ENCODE data around the gene CTNNA2. TPM values are rescaled to one million over a fixed set of nuclear protein-coding genes. Genes with fewer than 3 reads are reported as not detected.

The CTNNA2 gene
- total RNA-seq, 1 experiment from 2014 or later, result 5.5 TPM

GRCh38 chr2:79564065-79564464, 51.2 kb downstream of the CTNNA2 start:
- no peak overlapping the region for H3K56ac ChIP-seq (ENCODE audit: insufficient read length, low read depth, low read length)
- H2AK5ac ChIP-seq (ENCODE audit: insufficient read length, low read length), result no peak overlapping the region
- no peak overlapping the region for H3T11ph ChIP-seq (ENCODE audit: low read length)
- H3K9ac ChIP-seq (ENCODE audit: extremely low read depth, insufficient read length, low read length), result no peak overlapping the region
- H4K5ac ChIP-seq (ENCODE audit: insufficient read length, low read depth, low read length), result no peak overlapping the region
- no peak overlapping the region for H3K14ac ChIP-seq (ENCODE audit: insufficient read depth, low read length)
- no peak overlapping the region for H2AFZ ChIP-seq (ENCODE audit: low read length)
- H3K18ac ChIP-seq (ENCODE audit: insufficient read length, low read depth, low read length), result no peak overlapping the region
- no peak overlapping the region for H2BK120ac ChIP-seq (ENCODE audit: low read depth, low read length, poor library complexity, severe bottlenecking)
- no peak for TF ChIP-seq CTCF (conservative IDR thresholded peaks at IDR 0.05)
- no CpG with 5 or more reads among the region's 6 CpGs for WGBS (ENCODE audit: extremely low coverage, insufficient read length, low lambda C conversion rate)
- H2BK20ac ChIP-seq (ENCODE audit: low read depth, low read length, poor library complexity, severe bottlenecking), result no peak overlapping the region
- H3K4me2 ChIP-seq (ENCODE audit: insufficient read depth, insufficient read length, low read length), result no peak overlapping the region
- no peak overlapping the region for H4K91ac ChIP-seq (ENCODE audit: insufficient read length, low read depth, low read length)
- H2BK12ac ChIP-seq (ENCODE audit: insufficient read length, low read depth, low read length), result no peak overlapping the region
- H2BK15ac ChIP-seq (ENCODE audit: low read depth, low read length), result no peak overlapping the region
- Mint-ChIP-seq H3K27me3 (ENCODE audit: low read depth) (no peaks in the 10 kb centered on the region), H3K36me3 (ENCODE audit: insufficient read depth in 1 of 3, low read depth in 3 of 3) (no peaks in the 10 kb centered on the region; a peak in 1 of 7 replicates), H3K9me3 (no peaks in the 10 kb centered on the region), H3K4me3 (no peak overlapping the region), H3K4me1 (peaks cover 0 to 3% of the 10 kb centered on the region in 2 experiments; a peak in 1 of 4 replicates), H3K27ac (no peak overlapping the region)
- H3K27me3 ChIP-seq (ENCODE audit: insufficient read depth, low read length), result no peaks in the 10 kb centered on the region
- H4K20me1 ChIP-seq (ENCODE audit: control insufficient read depth, insufficient read depth, insufficient read length), result no peaks in the 10 kb centered on the region
- H3K79me2 ChIP-seq (ENCODE audit: insufficient read depth, low read length), result no peaks in the 10 kb centered on the region
- H2BK5ac ChIP-seq (ENCODE audit: insufficient read length, low read length), result no peak overlapping the region
- H4K8ac ChIP-seq (replicated peaks; ENCODE audit: insufficient read length, low read depth, low read length), result no peak overlapping the region
- H3K79me1 ChIP-seq (ENCODE audit: insufficient read depth, low read depth, low read length, poor library complexity, severe bottlenecking), result no peaks in the 10 kb centered on the region
- H3K9me3 ChIP-seq (ENCODE audit: control insufficient read depth, low read depth, low read length), result no peaks in the 10 kb centered on the region
- no peaks in the 10 kb centered on the region for H3K4me1 ChIP-seq (ENCODE audit: insufficient read depth, low read length)
- H3K23ac ChIP-seq (ENCODE audit: insufficient read length, low read depth, low read length), result no peak overlapping the region
- no peak for DNase-seq
- H3K4ac ChIP-seq (ENCODE audit: low read depth, low read length), result no peak overlapping the region
- H3K23me2 ChIP-seq (ENCODE audit: insufficient read length, low read depth, low read length, poor library complexity, severe bottlenecking), result no peaks in the 10 kb centered on the region
- no peak overlapping the region for H3K27ac ChIP-seq (ENCODE audit: insufficient read length, low read depth, low read length)

Measured in H9 (cell line).